ENCODE results near the gene TMEM117.
"Not testable (repeated sequence)": the region's sequence is repeated elsewhere in the genome, so short reads cannot be mapped to it uniquely, and the experiment has no call there.

TMEM117 gene

DNA sequence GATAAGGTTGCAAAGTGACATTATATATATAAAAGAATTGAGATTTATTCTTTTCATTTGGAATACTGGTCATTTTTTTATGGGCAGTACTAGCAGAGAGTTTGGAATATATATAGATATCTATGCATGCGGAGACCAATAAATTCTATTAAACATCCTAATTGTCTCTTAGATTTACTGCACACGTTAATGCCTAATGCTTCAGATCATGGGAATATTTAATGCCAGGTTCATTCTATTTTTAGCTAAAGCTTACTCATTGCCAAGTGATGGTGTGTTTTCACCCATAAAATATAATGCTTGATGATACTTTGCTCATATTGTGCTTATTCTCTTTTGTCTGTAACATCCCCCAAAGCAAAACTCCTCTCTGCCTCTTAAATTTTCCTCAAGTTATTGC, 264.4 kb downstream of the TMEM117 start:
- no peak for DNase-seq (ENCODE audit: low spot score)

DNA sequence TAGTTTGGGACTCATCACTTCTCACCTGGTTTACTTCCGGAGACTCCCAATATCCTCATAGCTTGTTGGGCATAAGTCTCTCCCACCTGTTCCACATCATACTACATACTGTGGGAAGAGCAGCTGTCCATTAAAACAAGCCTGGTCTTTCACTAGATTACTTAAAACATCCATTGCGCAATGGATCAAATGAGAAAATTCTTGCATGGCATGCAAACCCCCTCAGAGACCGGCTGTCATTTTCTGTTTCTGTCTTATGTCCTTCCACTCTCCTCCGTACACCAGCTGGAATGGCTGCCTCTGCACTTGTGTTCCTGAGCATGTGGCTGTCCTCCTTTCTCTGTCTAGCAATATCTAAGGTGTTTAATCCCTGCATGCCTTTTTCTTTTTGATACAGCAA, 265.6 kb downstream of the TMEM117 start:
- no peak for DNase-seq (ENCODE audit: low spot score)

DNA sequence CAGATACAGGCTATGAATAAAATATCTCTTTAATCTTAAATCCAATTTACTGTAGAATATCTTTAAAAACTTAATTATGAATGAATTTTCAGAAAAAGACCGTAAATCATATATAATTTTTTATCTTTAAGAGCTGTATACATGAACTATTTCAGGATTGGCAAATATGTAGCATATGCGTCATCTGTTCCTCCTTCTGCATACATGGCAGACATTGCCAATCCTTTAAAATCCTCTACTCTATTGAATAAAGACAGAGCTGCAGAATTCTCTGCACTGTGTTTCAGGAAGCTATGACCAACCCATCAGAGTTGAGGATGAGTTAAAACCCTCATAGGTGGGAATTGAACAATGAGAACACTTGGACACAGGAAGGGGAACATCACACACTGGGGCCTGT, 279.0 kb downstream of the TMEM117 start:
- DNase-seq (ENCODE audit: low spot score): no peak

DNA sequence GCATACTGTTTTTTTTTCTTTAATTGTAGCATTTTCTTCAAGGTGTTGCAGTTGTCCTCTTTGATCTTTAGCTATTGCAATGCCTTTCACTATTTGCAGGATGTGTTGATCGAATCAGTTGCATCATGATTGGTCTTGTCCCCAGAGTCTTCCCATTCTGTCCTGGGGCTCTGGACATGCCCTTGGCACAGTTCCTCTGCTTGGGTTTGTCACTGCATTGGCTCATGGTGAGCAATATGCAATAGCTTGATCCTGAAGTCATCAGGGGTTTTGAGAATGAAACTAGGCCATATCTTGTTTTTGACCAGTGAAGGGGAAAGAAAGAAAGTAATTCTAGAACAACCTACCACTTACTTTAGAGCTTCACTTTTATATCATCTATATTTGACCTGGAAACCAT, 281.5 kb downstream of the TMEM117 start:
- DNase-seq (ENCODE audit: low spot score): peak; percentile 10

DNA sequence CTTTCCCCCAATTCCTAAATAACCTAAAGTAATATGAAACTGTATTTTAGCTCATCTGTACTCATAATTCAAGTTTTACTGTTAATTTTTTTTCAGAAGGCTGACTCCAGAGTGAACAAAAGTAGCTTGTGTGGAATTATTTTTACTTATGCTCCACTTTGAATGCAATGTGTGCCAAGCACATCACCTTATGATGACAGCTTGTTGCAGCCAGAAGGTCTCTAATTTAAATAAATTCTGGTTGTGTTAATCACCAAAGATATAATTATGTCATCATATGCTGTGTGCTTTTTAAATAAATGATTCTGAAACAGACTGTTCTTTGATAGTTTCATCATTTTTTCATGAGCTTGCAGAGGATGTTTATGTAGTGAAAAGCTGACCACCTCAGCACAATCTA, 283.1 kb downstream of the TMEM117 start:
- no peak for DNase-seq (ENCODE audit: low spot score)

DNA sequence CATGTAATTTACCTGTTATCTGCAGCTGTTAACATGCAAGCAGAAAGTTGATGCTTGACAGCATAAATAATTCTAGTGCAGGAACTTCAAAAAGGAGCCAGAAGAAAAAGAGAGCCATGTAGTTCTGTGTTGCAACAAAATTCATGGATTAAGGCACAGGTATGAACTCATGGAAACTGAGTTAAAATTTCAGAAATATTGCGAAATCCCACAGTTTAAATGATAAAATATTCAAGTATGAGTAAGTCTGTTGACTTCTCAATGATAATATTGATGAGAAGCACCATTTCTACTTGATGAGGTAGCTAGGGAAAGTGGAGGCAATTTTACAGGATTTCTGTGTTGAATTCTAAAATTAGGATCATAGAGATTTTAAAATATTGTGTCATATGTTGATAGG, 290.9 kb downstream of the TMEM117 start:
- no peak for DNase-seq (ENCODE audit: low spot score)

DNA sequence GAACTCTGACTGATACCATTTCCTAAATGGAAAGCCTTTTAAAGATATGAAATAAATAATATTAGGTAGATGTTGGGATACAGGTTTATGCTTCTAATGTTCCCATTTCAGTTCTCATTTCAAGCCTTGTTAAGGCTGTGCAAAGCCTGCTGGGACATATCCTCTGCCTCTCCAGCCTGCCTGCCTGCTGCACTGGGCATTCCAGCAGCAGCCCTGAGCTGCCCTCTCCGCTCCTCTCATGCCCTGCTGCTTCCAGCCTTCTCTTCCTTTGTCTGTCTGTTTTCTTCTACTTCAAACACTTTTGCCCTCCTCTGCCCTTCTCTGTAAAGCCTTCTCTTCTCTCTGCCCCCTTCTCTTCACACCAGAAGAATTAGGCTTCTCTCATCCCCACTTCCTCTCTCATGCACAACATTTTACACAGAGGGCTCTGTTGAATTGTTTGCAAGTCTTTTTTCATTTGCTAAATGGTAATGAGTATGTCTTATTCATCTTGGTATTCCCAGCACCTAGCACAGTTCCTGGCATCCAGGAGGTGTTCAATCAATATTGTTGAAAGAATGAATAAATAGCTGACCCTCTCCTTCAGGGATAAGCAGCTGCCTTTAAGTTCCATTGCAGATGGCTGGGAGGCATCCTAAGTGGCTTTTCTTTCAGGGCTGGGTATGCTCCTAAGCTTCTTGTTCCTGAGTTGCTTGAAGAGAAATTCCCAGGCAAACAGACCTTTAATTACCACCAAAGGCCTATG, 292.3 kb downstream of the TMEM117 start:
- no peak for DNase-seq (ENCODE audit: low spot score)

DNA sequence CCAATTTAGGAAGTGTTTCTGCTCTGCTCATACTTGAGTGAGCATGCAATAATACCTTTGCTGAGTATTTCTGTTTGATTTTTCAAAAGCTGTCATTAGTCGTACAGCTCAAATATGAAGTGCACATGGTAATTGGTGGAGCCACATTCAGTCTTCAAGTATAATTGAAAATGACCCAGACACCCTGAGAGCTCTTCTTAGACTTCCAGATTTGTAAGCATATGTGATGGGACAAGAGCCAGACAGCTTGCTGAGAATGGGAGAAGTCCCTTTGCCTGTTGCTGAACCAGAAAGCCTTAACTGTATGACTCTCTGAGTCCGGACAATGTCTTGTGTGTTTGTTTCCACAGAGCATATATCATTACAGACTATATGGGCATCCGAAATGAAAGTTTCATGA, 307.3 kb downstream of the TMEM117 start:
- no peak for DNase-seq (ENCODE audit: low spot score)

DNA sequence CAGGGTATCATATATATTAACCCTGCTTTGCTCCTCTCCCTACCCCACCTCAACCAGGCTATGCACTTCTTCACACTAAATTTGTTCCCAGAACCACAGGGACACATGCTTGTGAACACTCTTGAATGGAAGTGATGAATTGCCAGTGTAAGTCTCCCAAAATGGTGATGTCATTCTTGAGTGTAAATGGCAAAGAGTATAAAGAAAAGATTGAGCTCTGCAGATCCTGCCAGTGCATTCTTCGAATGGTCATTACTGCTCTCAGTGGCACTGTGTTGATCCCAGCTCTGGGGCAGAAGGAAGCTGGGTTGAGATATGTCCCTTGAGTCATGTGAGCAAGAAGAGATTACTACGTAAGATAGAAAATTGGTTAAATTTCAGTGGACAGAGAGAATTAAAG, 313.1 kb downstream of the TMEM117 start:
- DNase-seq (ENCODE audit: low spot score): no peak

DNA sequence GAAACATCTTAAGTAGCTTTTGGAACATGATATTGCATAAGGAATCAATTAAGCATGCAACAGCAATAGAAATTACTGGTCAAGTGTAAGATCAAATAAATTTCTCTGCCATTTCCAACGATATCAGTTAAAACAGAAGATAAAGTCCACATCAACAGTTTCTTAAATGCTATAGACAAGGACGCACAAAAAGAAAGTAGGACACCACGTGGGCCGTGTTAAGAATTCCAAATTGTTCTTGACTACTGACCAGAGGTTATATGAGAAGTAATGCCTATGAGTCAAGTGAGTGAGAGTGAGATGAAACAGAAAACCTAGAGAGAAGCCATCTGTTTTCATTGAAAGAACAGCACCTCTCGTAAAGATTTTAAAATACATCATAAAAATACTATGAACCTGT, 318.2 kb downstream of the TMEM117 start:
- peak; percentile 10 for DNase-seq (ENCODE audit: low spot score)

DNA sequence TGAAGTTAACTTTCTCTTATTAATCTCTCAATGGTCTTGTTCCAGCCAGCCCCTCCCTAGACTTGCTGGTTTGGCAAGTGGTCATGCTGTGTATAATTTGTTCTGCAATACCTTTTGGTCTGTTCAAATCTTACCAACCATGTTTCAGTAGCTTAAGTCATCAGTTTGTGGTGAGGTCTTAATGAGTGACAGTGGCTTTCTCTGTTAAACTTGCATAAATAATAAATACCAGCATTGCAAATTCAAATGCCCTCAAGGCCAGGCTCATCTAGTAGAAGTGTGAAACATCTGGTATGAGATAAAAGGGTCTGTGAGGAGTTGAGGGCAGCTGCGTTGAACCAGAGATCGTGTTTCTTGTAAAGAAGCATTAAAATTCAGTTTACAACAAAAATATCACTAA, 319.5 kb downstream of the TMEM117 start:
- no peak for DNase-seq (ENCODE audit: low spot score)

DNA sequence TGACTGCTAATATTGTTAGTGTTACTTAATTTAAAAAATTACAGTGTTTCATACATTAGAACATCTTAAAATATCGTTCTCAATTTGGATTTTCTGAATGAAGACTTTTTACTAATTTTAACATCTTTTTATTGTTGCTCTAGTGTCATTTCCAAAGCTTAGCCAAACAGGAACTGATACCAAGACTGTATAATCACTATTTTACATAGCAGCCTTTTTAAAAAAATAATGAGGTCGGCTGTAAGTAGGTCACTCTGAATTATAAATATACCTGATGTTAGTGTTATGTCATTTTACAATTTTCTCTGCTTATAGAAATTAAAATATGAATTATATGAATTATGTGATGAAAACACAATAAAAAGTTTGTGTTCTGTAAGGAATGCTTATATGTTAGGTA, 321.5 kb downstream of the TMEM117 start:
- no peak for DNase-seq (ENCODE audit: low spot score)

DNA sequence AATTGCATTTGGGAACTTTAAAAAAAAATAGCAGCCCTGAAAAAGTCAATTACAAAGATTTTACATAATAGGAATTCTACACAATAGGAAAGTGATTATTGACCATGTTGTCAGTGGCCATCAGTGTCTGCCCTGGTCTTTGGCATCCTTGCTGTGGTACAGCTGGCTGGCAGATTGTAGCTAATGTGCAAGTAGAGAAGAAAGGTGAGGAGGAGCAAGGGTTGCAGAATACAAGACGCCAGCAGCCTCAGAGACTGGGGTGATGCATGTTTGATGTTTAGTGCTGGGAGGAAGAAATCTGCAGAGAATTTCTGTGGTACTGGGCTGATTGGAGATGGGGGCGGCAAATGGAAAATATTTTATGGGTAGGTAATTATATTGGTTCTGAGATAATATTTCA, 322.9 kb downstream of the TMEM117 start:
- DNase-seq (ENCODE audit: low spot score): no peak

DNA sequence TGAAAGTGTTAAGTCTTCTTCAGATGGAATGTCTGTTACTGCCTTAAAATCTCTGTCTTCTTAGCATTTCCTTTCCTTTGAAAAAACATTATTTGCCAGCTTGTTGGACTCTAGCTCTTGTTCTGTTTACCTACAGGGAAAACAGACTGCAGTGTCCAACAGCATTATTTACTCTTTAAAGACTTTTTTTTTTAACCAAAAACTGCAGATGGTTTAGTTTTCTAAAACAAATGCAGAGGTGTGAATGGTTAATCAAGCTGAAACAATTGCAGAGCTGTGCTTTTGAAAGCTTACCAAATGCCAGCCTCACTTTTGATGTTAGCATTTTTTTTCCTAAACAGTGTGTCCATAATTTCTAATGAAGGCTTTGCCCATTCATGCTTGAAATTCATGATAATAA, 323.3 kb downstream of the TMEM117 start:
- DNase-seq (ENCODE audit: low spot score): no peak

DNA sequence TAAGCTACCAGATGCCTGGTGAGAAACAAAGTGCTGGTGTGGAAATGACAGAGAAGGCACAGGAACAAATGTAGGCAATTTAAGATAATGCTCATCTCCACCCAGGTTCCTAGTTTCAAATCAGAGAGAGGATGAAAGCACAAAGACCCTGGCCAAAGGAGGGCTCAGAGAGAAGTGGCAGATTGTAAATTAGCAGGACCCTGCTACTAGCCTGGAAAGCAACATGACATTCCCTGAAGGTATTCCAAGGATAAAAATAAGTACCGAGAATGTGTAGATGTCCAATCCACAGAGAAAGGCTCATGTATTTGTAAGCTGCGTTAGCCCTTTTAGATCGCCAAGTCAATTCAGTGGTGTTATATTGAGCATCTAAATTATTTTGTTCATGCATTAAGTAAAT, 324.0 kb downstream of the TMEM117 start:
- no peak for DNase-seq (ENCODE audit: low spot score)

DNA sequence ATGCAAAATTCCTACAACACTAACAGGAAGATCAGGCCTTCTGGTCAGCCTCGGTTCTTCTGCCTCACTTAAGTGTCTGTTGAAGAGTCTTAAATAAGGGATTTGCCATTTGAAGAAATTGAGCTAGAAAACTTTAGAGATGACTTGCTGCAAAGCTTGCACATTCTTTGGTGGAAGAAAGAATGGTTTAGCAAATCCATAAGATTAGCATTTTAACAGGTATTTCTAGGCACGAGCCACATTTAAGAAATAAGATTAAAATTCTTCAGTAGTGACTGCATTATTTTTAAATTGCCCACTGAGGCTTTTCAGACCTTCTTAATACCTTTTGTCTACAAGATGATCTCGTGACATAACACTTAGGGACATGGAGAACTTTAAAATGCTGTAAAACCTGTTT, 327.1 kb downstream of the TMEM117 start:
- no peak for DNase-seq (ENCODE audit: low spot score)

DNA sequence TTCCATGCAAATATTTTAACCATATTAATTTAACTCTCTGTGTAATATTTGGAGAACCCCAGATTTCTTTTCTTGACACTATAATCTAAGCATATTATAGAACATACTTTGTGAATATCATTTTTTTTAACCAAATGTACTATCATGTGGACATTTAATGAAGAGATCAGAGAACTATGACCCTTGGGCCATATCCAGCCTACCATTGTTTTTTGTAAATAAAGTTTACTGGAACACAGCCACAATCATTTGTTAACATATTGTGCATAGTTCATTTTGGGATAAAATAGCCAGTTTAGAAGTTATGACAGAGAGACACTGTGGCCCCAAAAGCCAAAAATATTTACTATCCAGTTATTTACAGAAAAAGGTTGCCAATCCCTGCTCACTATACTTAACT, 338.2 kb downstream of the TMEM117 start:
- DNase-seq (ENCODE audit: low spot score): no peak

DNA sequence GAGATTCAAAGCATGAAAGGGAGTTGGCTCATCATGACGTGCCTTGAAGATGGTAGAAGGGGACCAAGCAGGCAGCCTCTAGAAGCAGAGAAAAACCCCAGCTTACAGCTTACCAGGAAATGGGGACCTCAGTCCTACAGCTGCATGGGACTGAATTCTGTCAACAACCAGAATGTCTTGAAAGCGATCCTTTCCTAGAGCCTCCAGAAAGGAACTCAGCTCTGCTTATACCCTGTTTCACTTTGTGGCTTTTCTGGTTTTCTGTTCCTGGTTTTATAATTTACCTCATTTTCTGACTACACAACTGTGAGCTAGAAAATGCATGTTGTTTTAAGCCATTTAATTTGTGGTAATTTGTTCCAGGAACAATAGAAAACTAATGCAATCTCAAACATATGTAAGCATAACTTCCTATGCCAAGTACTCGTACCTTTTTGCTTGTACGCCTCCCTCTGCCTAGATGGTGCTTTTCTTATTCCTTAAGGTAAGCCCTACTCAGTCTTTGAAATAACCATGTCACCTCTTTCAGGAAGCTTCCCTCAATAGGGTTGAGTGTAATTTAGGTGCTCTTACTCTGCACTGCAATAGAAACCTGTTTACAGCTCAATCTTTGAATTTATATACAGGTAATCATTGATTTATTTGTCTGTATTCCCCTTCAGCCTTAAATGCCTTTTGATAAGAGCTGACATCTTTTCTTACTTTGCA, 348.8 kb downstream of the TMEM117 start:
- no peak for DNase-seq (ENCODE audit: low spot score)

DNA sequence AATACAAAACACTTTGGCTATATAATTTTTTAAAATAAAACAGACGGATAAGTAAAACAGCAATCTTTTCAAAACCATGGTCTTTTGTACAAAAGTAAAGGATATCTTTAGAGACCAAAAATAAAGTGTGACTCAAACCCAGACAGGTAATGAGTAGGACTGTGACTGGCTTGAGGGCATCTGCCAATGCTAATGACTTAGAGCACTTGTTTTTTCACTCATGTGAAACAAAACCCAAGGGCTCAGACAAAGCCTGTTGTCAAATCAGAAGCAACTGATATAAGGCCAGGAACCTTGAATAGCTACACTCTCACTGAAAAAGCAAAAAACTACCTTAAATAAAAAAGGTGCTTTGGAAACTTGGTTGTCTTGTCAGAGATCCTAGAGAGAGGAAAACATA, 357.4 kb downstream of the TMEM117 start:
- no peak for DNase-seq (ENCODE audit: low spot score)

DNA sequence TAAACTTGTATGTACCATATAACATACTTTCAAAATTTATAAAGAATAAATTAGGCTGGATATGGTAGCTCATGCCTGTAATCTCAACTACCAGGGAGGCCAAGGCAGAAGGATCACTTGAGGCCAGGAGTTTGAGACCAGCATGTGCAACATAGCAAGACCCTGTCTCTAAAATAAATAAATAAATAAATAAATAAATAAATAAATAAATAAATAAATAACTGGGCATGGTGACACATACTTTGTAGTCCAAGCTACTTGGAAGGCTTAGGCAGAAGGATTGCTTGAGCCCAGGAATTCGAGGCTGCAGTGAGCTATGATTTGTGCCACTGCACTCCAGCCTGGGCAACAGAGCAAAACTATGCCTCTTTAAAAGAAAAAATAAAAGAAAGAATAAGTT, 359.8 kb downstream of the TMEM117 start:
- not testable (repeated sequence) for DNase-seq (ENCODE audit: low spot score)

DNA sequence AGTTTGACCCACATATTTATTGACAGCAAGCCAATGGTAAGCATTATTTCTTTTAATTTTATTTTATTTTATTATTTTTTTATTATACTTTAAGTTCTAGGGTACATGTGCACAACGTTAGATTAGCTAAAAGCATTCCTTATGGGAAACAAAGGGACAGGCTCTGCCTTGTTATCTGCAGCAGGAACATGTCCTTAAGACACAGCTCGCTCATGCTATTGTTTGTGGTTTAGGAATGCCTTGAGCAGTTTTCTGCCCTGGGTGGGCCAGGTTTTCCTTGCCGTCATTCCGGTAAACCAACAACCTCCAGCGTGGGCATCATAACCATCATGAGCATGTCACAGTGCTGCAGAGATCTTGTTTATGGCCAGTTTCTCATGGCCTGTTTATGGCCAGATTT, 370.2 kb downstream of the TMEM117 start:
- DNase-seq (ENCODE audit: low spot score): no peak

DNA sequence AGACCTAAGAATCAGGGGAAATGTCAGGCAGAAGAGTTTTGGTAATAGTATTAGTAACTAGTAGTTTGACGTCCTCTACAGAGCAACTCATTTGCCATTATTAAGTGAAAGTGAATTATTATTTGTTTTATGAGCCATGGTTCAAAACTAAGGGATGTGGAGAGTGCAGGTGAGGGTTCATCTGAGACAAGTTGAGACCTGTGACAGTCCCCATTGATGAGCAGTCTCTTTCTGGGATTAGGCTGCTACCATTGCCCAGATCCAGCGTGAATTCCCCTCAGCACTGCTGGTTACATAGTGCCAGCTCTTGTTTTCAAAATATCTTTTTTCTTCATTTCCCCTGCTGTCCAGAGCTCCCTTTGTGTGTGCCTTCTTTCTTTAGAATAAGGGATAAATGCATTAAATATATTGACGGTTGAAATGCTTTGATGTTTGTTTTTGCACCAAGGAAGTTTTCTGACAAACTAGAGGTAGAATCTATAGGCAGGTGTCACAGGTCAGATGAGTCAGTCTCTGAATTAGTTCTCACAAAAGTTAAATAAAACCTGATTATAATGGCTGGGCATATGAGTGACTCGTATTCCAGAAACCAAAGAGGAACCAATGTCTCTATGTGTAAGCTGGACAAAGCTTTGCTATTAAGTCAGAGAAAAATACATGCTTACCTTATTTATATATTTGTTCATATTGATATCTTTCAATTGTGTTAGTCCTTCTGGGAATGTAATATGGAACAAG, 381.4 kb downstream of the TMEM117 start:
- DNase-seq (ENCODE audit: low spot score): no peak

DNA sequence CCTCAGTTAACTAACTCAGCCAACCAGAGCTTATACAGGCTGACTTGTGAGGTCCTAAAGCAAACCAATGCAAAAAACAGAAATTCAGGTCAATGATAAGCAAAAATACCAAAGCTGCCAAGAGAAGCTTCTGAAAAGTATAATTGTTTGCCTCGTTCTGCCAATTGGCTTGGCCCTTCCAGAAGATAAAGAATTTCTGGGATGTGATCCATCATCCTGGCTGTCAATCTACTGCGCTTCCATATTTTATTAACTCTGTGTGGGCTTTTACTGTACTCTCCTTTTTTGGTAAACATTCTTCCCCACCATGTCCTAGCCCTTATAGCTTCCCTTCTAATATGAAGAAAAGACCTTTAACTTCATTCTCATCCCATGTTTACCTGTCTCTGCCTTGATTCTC, 387.9 kb downstream of the TMEM117 start:
- no peak for DNase-seq (ENCODE audit: low spot score)

All from AG08396 (cell line).